Fibroblast of villous mesenchyme (primary cell): ENCODE results near the gene GMDS. TPM values are rescaled to one million over a fixed set of nuclear protein-coding genes. Genes with fewer than 3 reads are reported as not detected.

Experiments used
- DNase-seq: peaks from one replicate; pipeline ENCODE4 v3.0.0-alpha.2; 2010; ENCODE audit warnings: low read depth
- H3K4me3 ChIP-seq: 2 replicates; pipeline ENCODE4 v1.5.1; 2011; ENCODE audit warnings: low read depth, mild to moderate bottlenecking, low read length
- CTCF ChIP-seq: IDR thresholded peaks from 2 replicates; pipeline ENCODE4 v1.5.1; 2012; ENCODE audit warnings: low read depth, mild to moderate bottlenecking, low read length; ENCODE audit not compliant: insufficient read depth
- total RNA-seq: library from RNA; depleted of rRNA; stranded (reverse); fragments of >200 nt; gene quantifications from 2 replicates; pipeline ENCODE4 v1.2.3, GENCODE V29; 2012

GMDS gene
- total RNA-seq, 1 donor, result 6.5 TPM

GRCh38 chr6:2029952-2030351, 215.5 kb downstream of the GMDS start:
- H3K4me3 ChIP-seq, result no peak overlapping the region
- TF ChIP-seq CTCF, result no peak
- no peak for DNase-seq

GRCh38 chr6:2029130-2029794, 216.1 kb downstream of the GMDS start:
- no peak for DNase-seq
- no peak for TF ChIP-seq CTCF

GRCh38 chr6:2028457-2029038, 216.9 kb downstream of the GMDS start:
- H3K4me3 ChIP-seq, result no peak overlapping the region
- TF ChIP-seq CTCF, result no peak
- no peak for DNase-seq

More at GRCh38 chr6:2029130-2029794, 216.1 kb downstream of the GMDS start:
- H3K4me3 ChIP-seq, result no peak overlapping the region

- H3K4me3 ChIP-seq, result no peak overlapping the region
- no peak for TF ChIP-seq CTCF
- DNase-seq, result no peak
These were observed 219.3 kb downstream of the GMDS start for GRCh38 chr6:2026133-2026532.

- no peak for TF ChIP-seq CTCF
- peak; percentile 66 for DNase-seq
- H3K4me3 ChIP-seq, result no peak overlapping the region
These were observed 223.7 kb downstream of the GMDS start for GRCh38 chr6:2021713-2022125.

GRCh38 chr6:2020909-2021308, 224.5 kb downstream of the GMDS start:
- no peak for DNase-seq
- no peak for TF ChIP-seq CTCF
- no peak overlapping the region for H3K4me3 ChIP-seq
